HFFc6 (cell line): ENCODE measurements around the gene ZNF592. TPM values are rescaled to one million over a fixed set of nuclear protein-coding genes. Genes with fewer than 3 reads are reported as not detected.

Source experiments
- DNase-seq: peaks from one replicate; pipeline ENCODE4 v3.0.0-alpha.2; 2018
- H3K27ac Mint-ChIP-seq: 2 replicates; pipeline ENCODE4 v1.8.0; 2020; ENCODE audit warnings: mild to moderate bottlenecking, mixed read lengths
- H3K27me3 Mint-ChIP-seq: 2 replicates; pipeline ENCODE4 v1.8.0; 2021; ENCODE audit warnings: mild to moderate bottlenecking, moderate library complexity, mixed read lengths; ENCODE audit not compliant: insufficient read depth
- H3K36me3 Mint-ChIP-seq: 2 replicates; pipeline ENCODE4 v1.8.0; 2021; ENCODE audit warnings: low read depth, mixed read lengths
- H3K4me1 Mint-ChIP-seq: 2 replicates; pipeline ENCODE4 v1.8.0; 2020; ENCODE audit warnings: low read depth, mixed read lengths
- H3K4me3 Mint-ChIP-seq: 2 replicates; pipeline ENCODE4 v1.8.0; 2020; ENCODE audit warnings: mild to moderate bottlenecking, moderate library complexity, mixed read lengths
- H3K9me3 Mint-ChIP-seq: 2 replicates; pipeline ENCODE4 v1.8.0; 2020; ENCODE audit warnings: mild to moderate bottlenecking, mixed read lengths
- CTCF ChIP-seq: fragments of 200-600 bp; sonication (generic); IDR thresholded peaks from 2 replicates; pipeline ENCODE4 v1.5.0; 2021; ENCODE audit warnings: antibody characterized with exemption, mild to moderate bottlenecking
- long read RNA-seq: library from polyadenylated mRNA; unstranded; transcript quantifications from one replicate; pipeline ENCODE4 v2.0.0, GENCODE V29; 2019
- total RNA-seq, 6 experiments: library from RNA; stranded (reverse); fragmentation: NEBNext Ultra II Directional; extraction: Animal tissue kit (Norgen Biotek cat#: 25700); gene quantifications; 2 replicates in 1 of 6; 3 replicates in 5 of 6; pipeline ENCODE4 v1.2.3, GENCODE V29; 2021

The ZNF592 gene
- 10 to 100 TPM; 15.4 to 19.0 (median 17.6) TPM for total RNA-seq
- long read RNA-seq, full-length matches to known transcripts: 3 of 7 reads
- long read RNA-seq, partial matches to known transcripts: 1 of 7 reads
- long read RNA-seq, other reads (novel, unspliced or antisense): 3 of 7 reads

GRCh38 chr15:84748274-84749110 lies at the start of gene ZNF592:
Gene ZNF592 (plus strand): TSS chr15:84748592. CDS start chr15:84782676, 34,084 bp downstream.
- H3K36me3 Mint-ChIP-seq: peaks cover 13% of the 10 kb centered on the region; the same call in 1 of the 2 replicates
- TF ChIP-seq CTCF: no peak
- no peaks in the 10 kb centered on the region for H3K9me3 Mint-ChIP-seq
- H3K4me1 Mint-ChIP-seq: peaks cover 52% of the 10 kb centered on the region
- no peaks in the 10 kb centered on the region for H3K27me3 Mint-ChIP-seq
- peak; percentile 58 for DNase-seq
- peak within 1 kb of the TSS; percentile 96 for H3K27ac Mint-ChIP-seq
- H3K4me3 Mint-ChIP-seq: peak within 1 kb of the TSS; percentile 98

GRCh38 chr15:84699538-84700191 lies 48.7 kb upstream of the ZNF592 start:
- H3K9me3 Mint-ChIP-seq: no peaks in the 10 kb centered on the region
- H3K4me1 Mint-ChIP-seq: peaks cover 42% of the 10 kb centered on the region
- DNase-seq: no peak
- TF ChIP-seq CTCF: no peak
- H3K36me3 Mint-ChIP-seq: 0 out of 2 replicates have a peak, but pooled peaks cover 4% of the 10 kb centered on the region
- no peak overlapping the region for H3K4me3 Mint-ChIP-seq
- no peaks in the 10 kb centered on the region for H3K27me3 Mint-ChIP-seq
- H3K27ac Mint-ChIP-seq: peak overlapping the region; percentile 34; the same call in 1 of the 2 replicates

- Mint-ChIP-seq H3K4me3 (no peak overlapping the region), H3K27me3 (no peaks in the 10 kb centered on the region; the same call in none of the 2 replicates), H3K9me3 (no peaks in the 10 kb centered on the region), H3K4me1 (peaks cover 35% of the 10 kb centered on the region), H3K36me3 (0 out of 2 replicates have a peak, but pooled peaks cover 4% of the 10 kb centered on the region), H3K27ac (peak overlapping the region; percentile 1; the same call in 1 of the 2 replicates)
- DNase-seq: peak; percentile 12
- TF ChIP-seq CTCF: no peak
These were observed 45.4 kb upstream of the ZNF592 start for GRCh38 chr15:84702961-84703482.

- TF ChIP-seq CTCF: no peak
- Mint-ChIP-seq H3K9me3 (no peaks in the 10 kb centered on the region), H3K27me3 (no peaks in the 10 kb centered on the region; the same call in none of the 2 replicates), H3K36me3 (peaks cover 8% of the 10 kb centered on the region; the same call in 1 of the 2 replicates), H3K4me3 (no peak overlapping the region), H3K27ac (no peak overlapping the region), H3K4me1 (peaks cover 36% of the 10 kb centered on the region)
- DNase-seq: no peak
These were observed 44.6 kb upstream of the ZNF592 start for GRCh38 chr15:84703808-84704207.

- TF ChIP-seq CTCF: no peak
- no peaks in the 10 kb centered on the region; the same call in 1 of the 2 replicates for H3K27me3 Mint-ChIP-seq
- H3K4me1 Mint-ChIP-seq: peaks cover 29% of the 10 kb centered on the region
- H3K9me3 Mint-ChIP-seq: no peaks in the 10 kb centered on the region
- H3K4me3 Mint-ChIP-seq: peak overlapping the region; percentile 94
- H3K36me3 Mint-ChIP-seq: peaks cover 8% of the 10 kb centered on the region; the same call in 1 of the 2 replicates
- H3K27ac Mint-ChIP-seq: no peak overlapping the region
- DNase-seq: no peak
These were observed 34.0 kb upstream of the ZNF592 start for GRCh38 chr15:84714372-84714771.
